Ecto neural progenitor cell (in vitro differentiated cells): ENCODE results near the gene HGS.

ENCODE experiments used
- DNase-seq: peaks from one replicate; pipeline ENCODE4 v3.0.0-alpha.2; 2018; ENCODE audit warnings: low spot score

Gene HGS

DNA sequence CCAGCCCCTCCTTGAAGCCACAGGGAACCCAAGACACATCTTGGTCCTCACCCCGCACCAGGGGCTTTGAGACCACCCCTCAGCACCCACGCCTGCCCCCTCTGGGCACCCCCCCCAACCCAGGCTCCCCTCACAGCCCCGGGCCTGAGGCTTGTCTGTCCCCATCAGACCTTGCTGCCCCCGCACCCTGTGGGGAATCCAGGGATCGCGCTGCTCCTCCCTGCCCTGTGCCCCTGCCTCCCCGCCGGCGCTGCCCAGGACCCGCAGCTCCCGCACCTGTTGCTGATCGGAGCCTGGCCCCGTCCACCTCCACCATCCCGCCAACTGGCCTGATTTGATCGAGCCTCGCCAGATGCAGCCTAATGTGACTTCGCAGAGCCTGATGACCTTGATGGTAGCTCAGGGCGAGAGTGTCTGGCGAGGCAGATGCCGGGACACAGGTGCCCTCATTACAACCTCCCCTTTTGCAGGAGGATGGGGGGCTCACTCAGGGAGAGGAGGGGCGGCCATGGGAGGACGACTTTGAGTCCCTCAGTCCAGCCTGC lies 57.3 kb downstream of the HGS start:
- no peak for DNase-seq

DNA sequence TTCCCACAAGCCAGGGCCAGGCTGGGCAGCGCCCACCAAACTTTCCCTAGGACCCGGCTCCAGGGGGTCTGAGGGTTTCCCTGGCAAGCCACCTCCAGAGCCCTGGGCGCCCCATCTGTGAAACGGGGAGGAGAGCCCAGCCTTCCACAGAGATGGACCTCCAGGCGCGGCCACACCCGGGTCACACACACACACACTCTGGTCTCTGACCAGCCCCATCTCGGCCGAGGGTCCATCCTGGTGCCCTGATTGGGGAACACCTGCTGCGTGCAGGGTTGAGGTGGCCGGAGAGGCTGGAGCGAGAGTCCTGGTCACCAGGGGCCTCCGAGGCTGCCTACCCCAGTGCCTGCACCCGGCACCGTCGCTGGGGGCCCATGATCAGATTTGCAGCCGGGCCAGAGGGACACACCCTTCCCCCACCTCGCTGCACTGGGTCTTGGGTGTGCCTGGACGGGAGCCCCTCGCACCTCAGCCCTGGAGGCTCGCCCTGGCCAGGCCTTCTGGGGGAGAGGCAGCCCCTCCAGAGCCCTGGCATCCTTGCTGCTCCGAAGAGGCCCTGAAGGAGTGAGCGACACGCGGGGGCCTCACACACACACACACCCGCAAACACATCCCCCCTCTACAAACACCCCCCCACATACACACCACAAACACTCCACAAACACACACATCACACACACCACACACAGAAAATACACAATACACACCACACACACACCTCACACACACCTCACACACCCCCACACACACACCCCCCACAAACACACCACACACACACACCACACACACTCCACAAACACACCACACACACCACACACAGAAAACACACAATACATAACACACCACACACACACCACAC lies 58.0 kb downstream of the HGS start:
- DNase-seq = no peak
